Measurements from ENCODE around the gene KNOP1. TPM values are rescaled to one million over a fixed set of nuclear protein-coding genes. Genes with fewer than 3 reads are reported as not detected.

KNOP1 gene
- total RNA-seq (2021; ENCODE audit: unreplicated experiment) (70.1 TPM), Bru-seq, nascent RNA (percentile 91 among the genes with signal in this experiment), BruChase-seq, experiment 1, labeled RNA remaining after a 2-hour chase (percentile 96 among the genes with signal in this experiment), BruChase-seq, experiment 2, labeled RNA remaining after a 6-hour chase (percentile 96 among the genes with signal in this experiment)
- polyA plus RNA-seq (2012; ENCODE audit: insufficient read length) = 63.0 TPM
- long read RNA-seq, full-length matches to known transcripts = 28 of 112 reads
- long read RNA-seq, partial matches to known transcripts = 39 of 112 reads
- long read RNA-seq, other reads (novel, unspliced or antisense) = 45 of 112 reads

- no peaks in the 10 kb centered on the region for H3K27me3 ChIP-seq (ENCODE audit: control insufficient read depth, insufficient read depth, low read length)
- ATAC-seq (peak; percentile 98), DNase-seq (ENCODE audit: low read depth, low spot score) (no peak)
- peak within 1 kb of the TSS; percentile 91 to 98 for H3K4me3 ChIP-seq (ENCODE audit: low read depth in 2 of 2, low read length in 2 of 2)
- intact Hi-C loops (cut with micrococcal nuclease; ENCODE audit: unreplicated experiment) (no loop called here), in situ Hi-C loops (cut with HindIII; ENCODE audit: low pct_unique_long_range_greater_than_20kb, low sequenced_read_pairs) (no loop called here)
- ChIA-PET POLR2A (interaction anchor here (0.6 to 1.1 kb wide), 2 partner anchors 106 to 155 kb away, joined by 3 read pairs; no protein-coding TSS in a partner anchor), CTCF (interaction anchor here (0.7 kb wide), 1 partner anchor 167 kb away, joined by 3 read pairs; no protein-coding TSS in a partner anchor)
- peak within 1 kb of the TSS; percentile 92 for H3K27ac ChIP-seq (ENCODE audit: low read length)
- no TSS peak for BruUV-seq (replicated peaks)
- TF ChIP-seq REST (IDR thresholded peaks at IDR 0.05; ENCODE audit: insufficient read depth in 1 of 2, low read depth in 2 of 2, low read length in 1 of 2) (no peak), SIN3A (IDR thresholded peaks at IDR 0.05; ENCODE audit: borderline replicate concordance, insufficient read depth, low read depth, low read length) (peak; percentile 94), TCF7L2 (IDR thresholded peaks at IDR 0.05; ENCODE audit: low read depth, low read length) (no peak)
- H3K9me3 ChIP-seq (ENCODE audit: control insufficient read depth, insufficient read depth, low read depth, low read length) = no peaks in the 10 kb centered on the region
- 0 out of 2 replicates have a peak, but pooled peaks cover 4% of the 10 kb centered on the region for H3K4me1 ChIP-seq (ENCODE audit: control insufficient read depth, insufficient read depth, low read length)
- peaks cover 3% of the 10 kb centered on the region; the same call in 1 of the 2 replicates for H3K36me3 ChIP-seq (ENCODE audit: control insufficient read depth, insufficient read depth, low read length)
These were observed at the start of gene KNOP1, which contains the start of gene IQCK for GRCh38 chr16:19717741-19718623. Gene KNOP1, minus strand, starts transcription at chr16:19718227. Its CDS starts 3,192 bp downstream, at chr16:19715035. Gene IQCK, plus strand, starts transcription at chr16:19718271. Its CDS starts 36 bp downstream, at chr16:19718307.

GRCh38 chr16:19767497-19767896 lies 49.5 kb upstream of the KNOP1 start:
- BruUV-seq (replicated peaks) = no TSS peak
- H3K36me3 ChIP-seq (ENCODE audit: control insufficient read depth, insufficient read depth, low read length) = no peaks in the 10 kb centered on the region
- POLR2A ChIA-PET = no interaction called here

More at GRCh38 chr16:19767497-19767896, 49.5 kb upstream of the KNOP1 start:
- in situ Hi-C loops (cut with HindIII; ENCODE audit: low pct_unique_long_range_greater_than_20kb, low sequenced_read_pairs) = no loop called here
- no peaks in the 10 kb centered on the region for H3K4me1 ChIP-seq (ENCODE audit: control insufficient read depth, insufficient read depth, low read length)
- ATAC-seq (no peak), DNase-seq (ENCODE audit: low read depth, low spot score) (no peak)
- CTCF ChIA-PET = no interaction called here
- no peak overlapping the region for H3K27ac ChIP-seq (ENCODE audit: low read length)
- intact Hi-C loops (cut with micrococcal nuclease; ENCODE audit: unreplicated experiment) = no loop called here
- no peaks in the 10 kb centered on the region for H3K9me3 ChIP-seq (ENCODE audit: control insufficient read depth, insufficient read depth, low read depth, low read length)
- TF ChIP-seq TCF7L2 (IDR thresholded peaks at IDR 0.05; ENCODE audit: low read depth, low read length) (no peak), SIN3A (IDR thresholded peaks at IDR 0.05; ENCODE audit: borderline replicate concordance, insufficient read depth, low read depth, low read length) (no peak), POLR2AphosphoS5 (IDR thresholded peaks at IDR 0.05; ENCODE audit: low read depth, low read length) (no peak), REST (IDR thresholded peaks at IDR 0.05; ENCODE audit: insufficient read depth in 1 of 2, low read depth in 2 of 2, low read length in 1 of 2) (no peak), CTCF (IDR thresholded peaks at IDR 0.05) (no peak)
- no peaks in the 10 kb centered on the region for H3K27me3 ChIP-seq (ENCODE audit: control insufficient read depth, insufficient read depth, low read length)
- H3K4me3 ChIP-seq (ENCODE audit: low read depth in 2 of 2, low read length in 2 of 2) = no peak overlapping the region
